Fibroblast of gingiva (primary cell): ENCODE results near the gene ASB18.
"Not testable (repeated sequence)": the region's sequence is repeated elsewhere in the genome, so short reads cannot be mapped to it uniquely, and the experiment has no call there.

ENCODE experiments used
- DNase-seq: peaks from one replicate; pipeline ENCODE4 v3.0.0-alpha.2; 2011; ENCODE audit warnings: low read depth

ASB18 gene

DNA sequence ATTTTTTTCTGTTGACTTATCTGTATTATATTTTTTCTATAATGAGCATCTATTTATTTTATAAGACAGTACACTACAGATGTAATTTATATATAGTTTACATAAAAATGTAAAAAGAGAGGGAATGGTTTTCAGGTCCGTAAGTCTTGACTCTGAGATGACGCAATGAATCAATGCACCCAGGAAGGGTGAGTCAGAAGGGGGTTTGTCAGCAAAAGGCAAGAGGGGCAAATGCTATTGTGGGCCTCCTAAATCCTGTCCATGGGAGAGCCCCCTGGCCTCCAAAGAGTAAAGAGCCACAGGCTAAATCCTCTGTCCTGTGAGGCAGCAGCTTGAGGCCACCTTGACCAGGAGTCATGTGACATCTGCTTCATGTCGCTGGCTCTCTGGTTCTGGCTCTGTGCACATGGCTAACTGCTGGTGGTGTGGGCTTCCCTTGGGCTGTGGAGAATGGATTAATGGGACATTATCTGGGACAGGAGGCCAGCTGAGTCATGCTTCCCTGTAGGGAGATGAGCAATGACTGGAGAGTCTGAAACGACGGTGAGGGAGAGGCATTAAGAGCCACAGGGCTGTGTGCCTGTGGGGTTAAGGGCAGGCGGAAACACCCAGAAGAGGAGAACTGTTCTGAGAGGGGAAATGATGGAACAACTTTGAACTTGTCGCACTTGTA is 22.8 kb upstream of the ASB18 start:
- DNase-seq, result no peak

- DNase-seq, result no peak
Observed at GRCh38 chr2:236284208-236284607, 20.0 kb upstream of the ASB18 start.

- no peak for DNase-seq
Observed at GRCh38 chr2:236282406-236282805, 18.2 kb upstream of the ASB18 start.

DNA sequence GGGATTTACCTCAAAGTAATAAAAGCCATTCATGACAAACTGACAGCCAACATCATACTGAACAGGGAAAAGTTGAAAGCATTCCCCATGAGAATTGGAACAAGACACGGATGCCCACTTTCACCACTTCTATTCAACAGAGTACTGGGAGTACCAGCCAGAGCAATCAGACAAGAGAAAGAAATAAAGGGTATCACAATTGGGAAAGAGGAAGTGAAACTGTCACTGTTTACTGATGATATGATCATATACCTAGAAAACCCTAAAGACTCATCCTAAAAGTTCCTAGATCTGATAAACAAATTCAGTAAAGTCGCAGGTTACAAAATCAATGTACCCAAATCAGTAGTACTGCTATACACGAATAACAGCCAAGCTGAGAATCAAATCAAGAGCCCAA is 17.2 kb upstream of the ASB18 start:
- no peak for DNase-seq

- no peak for DNase-seq
Observed at GRCh38 chr2:236273126-236273525, 8.9 kb upstream of the ASB18 start.

DNA sequence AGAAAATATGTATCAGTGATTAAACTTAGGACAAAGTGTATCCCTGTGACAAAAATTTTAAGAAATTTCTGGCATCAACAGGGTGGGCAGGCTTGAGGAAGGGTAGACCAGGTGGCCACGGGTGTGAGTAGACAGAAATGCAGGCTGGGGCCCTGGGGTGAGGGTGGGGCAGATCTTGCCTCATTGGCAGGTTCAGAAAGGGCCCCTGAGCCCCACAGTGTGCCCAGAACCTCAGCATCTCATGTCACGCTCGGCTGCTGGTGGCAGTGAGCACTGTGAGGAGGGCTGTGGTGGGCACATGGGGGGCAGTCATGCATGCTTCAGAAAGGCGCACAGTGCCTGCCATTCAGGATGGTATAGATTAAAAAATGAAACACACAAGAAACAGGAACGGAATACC is 7.6 kb upstream of the ASB18 start:
- no peak for DNase-seq

GRCh38 chr2:236269876-236270275 is 5.7 kb upstream of the ASB18 start:
- DNase-seq, result not testable (repeated sequence)

DNA sequence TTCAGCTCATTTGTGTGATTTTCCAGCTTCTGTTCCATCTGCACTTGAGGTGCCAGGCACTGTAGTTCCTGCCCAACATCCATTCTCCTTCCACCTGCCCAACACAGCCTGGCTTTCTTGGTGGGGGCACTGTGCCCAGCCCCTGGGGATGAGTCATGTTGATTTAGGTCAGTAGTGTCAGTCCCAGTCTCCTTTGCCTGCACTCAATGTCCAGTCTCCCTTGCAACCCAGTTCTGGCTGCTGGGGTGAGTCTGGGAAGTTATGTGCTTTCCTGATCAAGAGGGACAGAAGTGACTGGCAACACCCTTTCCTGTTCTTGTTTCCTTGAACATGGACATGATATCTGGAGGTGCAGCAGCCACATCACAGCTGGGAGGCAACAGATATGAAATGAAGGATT is 1.5 kb upstream of the ASB18 start:
- DNase-seq, result no peak

- DNase-seq, result no peak
Observed at GRCh38 chr2:236262238-236262637, 2.0 kb downstream of the ASB18 start.

DNA sequence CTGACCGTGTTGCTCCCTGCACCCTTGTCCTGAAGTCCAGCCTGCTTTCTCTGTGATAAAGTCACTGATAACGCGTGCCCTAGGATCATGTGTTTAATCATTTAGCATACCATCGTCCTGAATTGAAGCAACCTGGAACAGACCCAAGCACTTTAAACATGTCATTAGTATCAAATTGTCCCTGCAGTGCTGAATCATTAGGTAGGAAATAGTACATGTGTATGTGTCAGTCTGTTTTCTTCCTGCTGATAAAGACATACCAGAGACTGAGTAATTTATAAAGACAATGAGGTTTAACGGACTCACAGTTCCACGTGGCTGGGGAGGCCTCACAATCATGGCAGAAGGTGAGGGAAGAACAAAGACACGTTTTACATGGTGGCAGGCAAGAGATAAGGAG is 2.8 kb downstream of the ASB18 start:
- DNase-seq, result no peak

GRCh38 chr2:236259371-236259770 is 4.8 kb downstream of the ASB18 start:
- no peak for DNase-seq

- no peak for DNase-seq
Observed at GRCh38 chr2:236257575-236257974, 6.6 kb downstream of the ASB18 start.

GRCh38 chr2:236257136-236257535 is 7.1 kb downstream of the ASB18 start:
- DNase-seq, result no peak

GRCh38 chr2:236256366-236256985 is 7.7 kb downstream of the ASB18 start:
- DNase-seq, result no peak

DNA sequence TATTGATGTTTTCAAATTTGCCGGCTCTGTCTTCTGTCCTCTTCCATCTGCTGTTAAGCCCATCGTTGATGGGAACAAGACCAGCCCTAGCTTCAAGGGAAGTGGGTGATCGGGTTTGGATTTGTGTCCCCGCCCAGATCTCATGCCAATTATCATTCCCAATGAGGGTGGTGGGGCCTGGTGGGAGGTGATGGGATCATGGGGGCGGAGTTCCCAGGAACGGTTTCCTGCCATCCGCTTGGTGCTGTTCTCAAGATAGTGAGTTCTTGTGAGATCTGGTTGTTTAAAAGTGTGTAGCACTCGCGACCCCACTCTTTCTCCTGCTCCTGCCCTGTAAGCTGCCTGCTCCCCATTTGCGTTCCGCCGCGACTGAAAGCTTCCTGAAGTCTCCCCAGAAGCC is 9.5 kb downstream of the ASB18 start:
- no peak for DNase-seq

- no peak for DNase-seq
Observed at GRCh38 chr2:236254001-236254400, 10.2 kb downstream of the ASB18 start.

DNA sequence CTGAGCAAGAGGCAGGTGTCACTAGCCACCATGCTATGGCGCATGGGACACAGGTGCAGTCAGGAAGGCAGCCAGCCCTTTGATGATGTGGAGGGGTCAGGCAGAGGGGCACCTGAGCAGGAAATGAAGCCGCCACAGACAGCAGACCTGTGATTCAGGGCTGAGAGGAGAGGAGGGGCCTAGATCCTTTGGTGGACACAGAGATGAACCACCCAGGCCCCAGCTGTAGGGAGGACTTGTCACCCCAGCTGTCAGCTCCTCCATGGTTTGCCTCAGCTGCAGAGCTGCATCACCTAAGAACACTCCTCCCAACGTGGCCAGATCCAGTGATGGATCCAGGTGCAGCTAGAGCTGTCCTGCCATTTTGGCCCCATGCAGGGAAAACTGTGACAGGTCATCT is 11.6 kb downstream of the ASB18 start:
- no peak for DNase-seq

- DNase-seq, result no peak
Observed at GRCh38 chr2:236250909-236251579, 13.2 kb downstream of the ASB18 start.

DNA sequence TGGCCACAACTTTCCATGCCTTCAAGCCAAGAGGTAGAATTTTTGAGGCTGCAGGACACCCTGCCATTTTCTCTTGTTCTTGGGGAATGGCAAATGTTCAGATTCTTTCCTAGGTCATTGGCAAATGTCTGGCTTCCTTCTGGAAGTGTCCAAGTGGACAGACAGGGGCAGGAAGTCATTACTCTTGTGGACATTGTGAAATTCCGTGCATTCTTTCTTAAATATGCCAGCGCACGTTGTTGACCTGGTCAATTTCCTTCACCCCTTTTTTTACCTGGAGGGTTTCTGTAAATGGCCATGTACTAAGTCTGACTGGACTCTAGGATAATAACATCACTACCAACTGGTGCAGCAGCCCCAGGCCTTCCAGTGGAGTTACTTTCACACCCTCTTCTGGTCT is 13.9 kb downstream of the ASB18 start:
- DNase-seq, result no peak

DNA sequence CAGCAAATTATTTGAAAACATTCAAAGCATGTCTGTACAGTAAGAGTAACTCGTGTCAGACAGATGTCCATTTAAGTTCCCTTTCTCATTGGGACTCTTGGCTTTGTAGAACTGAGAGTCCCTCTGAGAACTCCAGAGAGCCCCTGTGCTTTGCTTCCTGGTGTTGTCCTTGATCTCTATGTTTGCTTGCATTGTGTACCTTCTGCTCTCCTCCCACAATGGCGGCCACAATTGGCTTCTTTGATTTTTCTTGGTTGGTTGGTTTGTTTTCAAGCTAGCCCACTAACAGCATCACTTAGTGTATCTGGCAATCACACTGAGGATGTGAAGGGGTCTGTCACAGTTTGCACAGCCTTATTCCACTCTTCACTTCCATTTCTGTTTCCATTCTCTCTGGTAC is 15.1 kb downstream of the ASB18 start:
- DNase-seq, result no peak

DNA sequence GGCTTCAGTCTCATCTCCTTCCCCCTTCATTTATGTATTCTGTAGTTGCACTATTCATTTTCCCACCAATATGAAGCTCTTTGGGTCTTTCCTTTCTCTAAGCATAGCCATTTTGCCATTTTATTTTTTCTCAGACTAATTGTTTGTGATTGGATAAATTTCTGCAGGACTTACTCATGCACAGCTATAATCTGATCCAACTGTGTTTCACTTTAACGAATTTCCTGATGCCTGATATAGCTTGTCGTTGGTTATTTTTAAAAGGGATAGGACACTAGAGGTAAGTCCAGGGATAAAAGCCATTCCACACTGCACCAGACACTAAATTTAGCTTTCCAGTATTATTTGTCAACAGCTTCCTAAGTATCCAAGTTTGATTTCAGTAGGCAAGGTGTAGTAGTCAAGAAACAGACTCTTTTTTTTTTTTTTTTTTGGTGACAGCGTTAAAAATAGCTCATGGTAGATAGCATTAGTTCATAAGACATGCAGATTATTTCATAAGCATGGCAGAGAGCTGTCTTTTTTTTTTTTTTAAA is 17.4 kb downstream of the ASB18 start:
- no peak for DNase-seq

GRCh38 chr2:236244256-236244655 is 19.9 kb downstream of the ASB18 start:
- DNase-seq, result no peak

- no peak for DNase-seq
Observed at GRCh38 chr2:236242057-236242495, 22.1 kb downstream of the ASB18 start.
